Adrenal gland (tissue), 12 donors: ENCODE results near the gene XPNPEP2. TPM values are rescaled to one million over a fixed set of nuclear protein-coding genes. Genes with fewer than 3 reads are reported as not detected.

Source experiments
- DNase-seq, 7 donors: peaks; one replicate each; pipeline ENCODE4 v3.0.0-alpha.2; 2019 to 2020
- H3K27ac ChIP-seq, 5 donors: fragments of 200-600 bp; sonication (generic) in 4 of 5; 1 replicate in 3 of 5; 2 replicates in 2 of 5; pipeline versions ENCODE4 v1.5.1 to v1.8.0; 2016 to 2020; ENCODE audit warnings: mild to moderate bottlenecking in 1 of 5
- H3K27me3 ChIP-seq: fragments of 200-600 bp; 2 replicates; pipeline ENCODE4 v1.8.0; 2021
- H3K36me3 ChIP-seq, 2 donors: fragments of 200-600 bp; replicated peaks in 1 of 2; 1 replicate in 1 of 2; 2 replicates in 1 of 2; pipeline versions ENCODE4 v1.5.1 to v1.8.0; 2018 to 2022
- H3K4me1 ChIP-seq, 2 donors: fragments of 200-600 bp; replicated peaks in 1 of 2; 1 replicate in 1 of 2; 2 replicates in 1 of 2; pipeline versions ENCODE4 v1.5.1 to v1.8.0; 2018 to 2021
- H3K4me3 ChIP-seq, 4 donors: fragments of 200-600 bp; sonication (generic) in 3 of 4; one replicate each; pipeline ENCODE4 v1.5.1; 2016 to 2018
- H3K9me3 ChIP-seq, 3 donors: fragments of 200-600 bp; sonication (generic) in 1 of 3; replicated peaks in 1 of 3; 1 replicate in 2 of 3; 2 replicates in 1 of 3; pipeline versions ENCODE4 v1.5.1 to v1.8.0; 2016 to 2021
- POLR2A ChIP-seq, 2 donors: fragments of 450-650 bp; IDR thresholded peaks; one replicate each; pipeline ENCODE4 v1.6.1; 2017; ENCODE audit warnings: antibody characterized with exemption in 2 of 2, mild to moderate bottlenecking in 2 of 2, moderate library complexity in 1 of 2
- WGBS, 4 donors: extraction: QIAGEN DNeasy Blood & Tissue Kit in 2 of 4; methylation state at CpG; one replicate each; pipeline versions ENCODE4 v1.1.5 to v1.1.7; 2013 to 2017; 5-methylcytosine and 5-hydroxymethylcytosine counted together
- intact Hi-C, 2 donors: fragments of 100-400 bp; cut with DNase I; formaldehyde crosslinking; loops; one replicate each; pipeline versions ENCODE4 v1.14.1 to v1.15.0; 2022 to 2023
- polyA plus RNA-seq, 3 donors: library from polyadenylated mRNA; stranded (reverse); fragments of 200-250 nt in 2 of 3; fragments of 350-450 nt in 1 of 3; fragmentation: Illumina TruSeq in 1 of 3; extraction: RNeasy Lipid Tissue Mini Kit (QIAGEN cat#74804) in 1 of 3; gene quantifications; one replicate each; pipeline ENCODE4 v1.2.3, GENCODE V29; 2013 to 2014
- small RNA-seq, 2 donors: library from RNA; depleted of rRNA; stranded (forward); fragments of <200 nt; gene quantifications; one replicate each; pipeline ENCODE3, GENCODE V24; 2016
- total RNA-seq, 9 donors: library from RNA; depleted of rRNA in 4 of 9; stranded (reverse); fragments of >200 nt in 4 of 9; fragments of 120-200 nt in 1 of 9; fragmentation: NEBNext Ultra II Directional in 1 of 9; extraction: Animal tissue kit (Norgen Biotek cat#: 25700) in 1 of 9; gene quantifications; one replicate each; pipeline versions ENCODE4 v1.1.0 to v1.2.4, GENCODE V29; 2013 to 2023
- TF ChIP-seq, protein P1 (sequence below), 6 experiments: fragments of 450-650 bp in 4 of 6; fragments of 200-600 bp in 2 of 6; sonication (generic) in 1 of 6; IDR thresholded peaks; 1 replicate in 5 of 6; 2 replicates in 1 of 6; pipeline versions ENCODE4 v1.5.1 to v1.8.0; 2016 to 2021; ENCODE audit warnings: antibody characterized with exemption in 6 of 6, mild to moderate bottlenecking in 2 of 6, moderate library complexity in 1 of 6
- donor health status: healthy with polysubstance abuse.
- donor health status: Bipolar disorder and iron deficiency.
- donor health status: DM: yes; HTN: yes; CAD: no.
- donor health status: DM: no; HTN: no; CAD: no.
- donor health status: DM: no; HTN: no; CAD: no.
- donor health status: DM: yes; HTN: yes; CAD: no.

XPNPEP2 gene
- total and polyA plus RNA-seq, 12 donors = 0.18 to 5.4 (median 1.1) TPM

DNA sequence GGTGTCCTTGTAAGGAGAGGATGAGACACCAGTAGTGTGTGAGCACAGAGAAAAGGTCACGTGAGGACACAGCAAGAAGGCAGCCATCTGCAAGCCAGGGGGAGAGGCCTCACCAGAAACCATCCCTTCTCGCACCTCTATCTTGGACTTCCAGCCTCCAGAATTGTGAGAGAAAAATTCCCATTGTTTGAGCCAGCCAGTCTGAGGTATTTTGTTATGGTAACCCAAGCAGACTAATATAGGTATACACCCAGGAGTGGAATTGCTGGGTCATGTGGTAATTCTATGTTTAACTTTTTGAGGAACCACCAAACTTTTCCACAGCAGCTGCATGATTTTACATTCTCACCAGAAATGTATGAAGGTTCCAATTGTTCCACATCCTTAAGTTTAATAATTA lies 79.3 kb downstream of the XPNPEP2 start:
- 82 to 100% (median 94%) methylated on average over 2 of the region's 2 CpGs for WGBS, 4 donors
- Histone ChIP-seq H3K27ac (no peak overlapping the region), H3K36me3 (no peaks in the 10 kb centered on the region), H3K9me3 (no peaks in the 10 kb centered on the region), H3K4me3 (no peak overlapping the region), H3K4me1 (no peaks in the 10 kb centered on the region), H3K27me3 (no peaks in the 10 kb centered on the region)
- TF ChIP-seq, protein P1, sequence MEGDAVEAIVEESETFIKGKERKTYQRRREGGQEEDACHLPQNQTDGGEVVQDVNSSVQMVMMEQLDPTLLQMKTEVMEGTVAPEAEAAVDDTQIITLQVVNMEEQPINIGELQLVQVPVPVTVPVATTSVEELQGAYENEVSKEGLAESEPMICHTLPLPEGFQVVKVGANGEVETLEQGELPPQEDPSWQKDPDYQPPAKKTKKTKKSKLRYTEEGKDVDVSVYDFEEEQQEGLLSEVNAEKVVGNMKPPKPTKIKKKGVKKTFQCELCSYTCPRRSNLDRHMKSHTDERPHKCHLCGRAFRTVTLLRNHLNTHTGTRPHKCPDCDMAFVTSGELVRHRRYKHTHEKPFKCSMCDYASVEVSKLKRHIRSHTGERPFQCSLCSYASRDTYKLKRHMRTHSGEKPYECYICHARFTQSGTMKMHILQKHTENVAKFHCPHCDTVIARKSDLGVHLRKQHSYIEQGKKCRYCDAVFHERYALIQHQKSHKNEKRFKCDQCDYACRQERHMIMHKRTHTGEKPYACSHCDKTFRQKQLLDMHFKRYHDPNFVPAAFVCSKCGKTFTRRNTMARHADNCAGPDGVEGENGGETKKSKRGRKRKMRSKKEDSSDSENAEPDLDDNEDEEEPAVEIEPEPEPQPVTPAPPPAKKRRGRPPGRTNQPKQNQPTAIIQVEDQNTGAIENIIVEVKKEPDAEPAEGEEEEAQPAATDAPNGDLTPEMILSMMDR (IDR thresholded peaks at IDR 0.05) = no peak
- no peak for TF ChIP-seq POLR2A (IDR thresholded peaks at IDR 0.05)
- intact Hi-C loops = no loop called here
- DNase-seq = no peak

Small RNAs within 50 kb of the gene (small RNA-seq; reads per million reads assigned to genes)
- gene RF00017 = 0 reads per million in 2 donors

Other genes with a start within 250 kb of the XPNPEP2 start
- 100 to 1,000 TPM in 6 of 9 donors, 10 to 100 TPM in 3; 85.2 to 160 (median 119) TPM for gene SMARCA1, start 215.5 kb upstream of the XPNPEP2 start, total RNA-seq
- gene SMARCA1, start 215.5 kb upstream of the XPNPEP2 start, polyA plus RNA-seq = 100 to 1,000 TPM in 1 of 3 donors, 10 to 100 TPM in 2; 31.0 to 117 (median 37.0) TPM
- gene OCRL, start 198.7 kb upstream of the XPNPEP2 start, total RNA-seq = 10 to 100 TPM; 26.8 to 48.6 (median 32.0) TPM
- gene OCRL, start 198.7 kb upstream of the XPNPEP2 start, polyA plus RNA-seq = 10 to 100 TPM; 24.2 to 48.4 (median 36.7) TPM
- 10 to 100 TPM in 2 of 9 donors, 1 to 10 TPM in 6, under 1 TPM in 1; 0.67 to 18.5 (median 5.5) TPM for gene APLN, start 84.0 kb upstream of the XPNPEP2 start, total RNA-seq
- gene APLN, start 84.0 kb upstream of the XPNPEP2 start, polyA plus RNA-seq = 10 to 100 TPM in 2 of 3 donors, 1 to 10 TPM in 1; 2.7 to 27.5 (median 10.5) TPM
- gene SASH3, start 41.0 kb downstream of the XPNPEP2 start, total RNA-seq = 10 to 100 TPM in 7 of 9 donors, 1 to 10 TPM in 2; 1.1 to 27.8 (median 18.3) TPM
- 10 to 100 TPM in 1 of 3 donors, 1 to 10 TPM in 2; 4.9 to 14.3 (median 5.9) TPM for gene SASH3, start 41.0 kb downstream of the XPNPEP2 start, polyA plus RNA-seq
- gene ZDHHC9, start 104.9 kb downstream of the XPNPEP2 start, total RNA-seq = 10 to 100 TPM; 11.8 to 75.7 (median 25.3) TPM
- 10 to 100 TPM in 1 of 3 donors, 1 to 10 TPM in 2; 4.3 to 33.3 (median 7.2) TPM for gene ZDHHC9, start 104.9 kb downstream of the XPNPEP2 start, polyA plus RNA-seq
- 10 to 100 TPM; 10.1 to 17.5 (median 14.8) TPM for gene UTP14A, start 167.2 kb downstream of the XPNPEP2 start, total RNA-seq
- gene UTP14A, start 167.2 kb downstream of the XPNPEP2 start, polyA plus RNA-seq = 10 to 100 TPM; 10.7 to 28.1 (median 11.1) TPM
- gene BCORL1, start 243.7 kb downstream of the XPNPEP2 start, total RNA-seq = 10 to 100 TPM in 4 of 9 donors, 1 to 10 TPM in 5; 1.4 to 18.5 (median 9.2) TPM
- gene BCORL1, start 243.7 kb downstream of the XPNPEP2 start, polyA plus RNA-seq = 1 to 10 TPM; 2.8 to 8.4 (median 5.5) TPM